ENCODE data around the gene DKC1.
"Not testable (repeated sequence)": the region's sequence is repeated elsewhere in the genome, so short reads cannot be mapped to it uniquely, and the experiment has no call there.

The DKC1 gene

DNA sequence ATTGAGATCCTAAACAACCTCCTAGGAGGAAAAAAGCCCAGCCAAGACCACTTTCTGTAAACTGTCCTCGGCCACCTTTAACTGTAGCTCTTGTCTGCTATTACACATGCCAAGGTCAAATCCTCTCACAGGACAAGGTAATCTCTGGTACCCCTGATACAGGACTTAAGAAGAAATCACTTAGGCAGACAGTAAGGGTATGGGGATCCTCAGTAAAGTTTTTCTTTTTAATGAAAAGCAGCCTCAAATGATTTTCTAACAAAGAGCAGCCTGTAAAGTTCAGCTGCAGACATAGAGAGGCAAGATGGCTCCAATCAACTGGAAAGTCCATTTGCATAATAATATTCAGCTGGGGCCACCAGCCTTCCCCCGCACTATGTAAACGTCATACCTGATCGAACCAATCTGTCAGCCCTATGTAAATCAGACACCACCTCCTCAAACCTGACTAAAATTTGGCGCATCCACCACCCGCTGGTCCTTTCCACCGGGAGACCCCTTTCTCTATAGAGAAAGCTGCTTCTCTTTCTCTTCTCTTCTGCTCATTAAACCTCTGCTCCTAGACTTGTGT, 57.2 kb downstream of the DKC1 start:
- DNase-seq (ENCODE audit: low read depth), result no peak

DNA sequence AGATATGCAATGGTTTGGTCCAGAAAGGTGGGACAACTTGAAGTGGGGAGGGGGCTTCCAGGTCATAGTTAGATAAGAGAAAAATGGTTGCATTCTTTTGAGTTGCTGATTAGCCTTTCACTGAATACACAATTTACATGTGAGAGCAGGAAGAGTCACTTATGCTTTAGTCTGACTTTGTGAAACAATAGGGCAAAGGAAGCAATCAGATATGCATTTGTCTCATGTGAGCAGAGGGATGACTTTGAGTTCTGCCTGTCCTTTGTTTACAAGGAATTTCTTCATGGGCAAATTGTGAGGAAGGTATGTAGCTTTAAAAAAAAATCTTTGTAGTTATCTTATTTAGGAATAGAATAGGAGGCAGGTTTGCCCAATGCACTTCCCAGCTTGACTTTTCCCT, 58.9 kb downstream of the DKC1 start:
- DNase-seq (ENCODE audit: low read depth), result no peak

DNA sequence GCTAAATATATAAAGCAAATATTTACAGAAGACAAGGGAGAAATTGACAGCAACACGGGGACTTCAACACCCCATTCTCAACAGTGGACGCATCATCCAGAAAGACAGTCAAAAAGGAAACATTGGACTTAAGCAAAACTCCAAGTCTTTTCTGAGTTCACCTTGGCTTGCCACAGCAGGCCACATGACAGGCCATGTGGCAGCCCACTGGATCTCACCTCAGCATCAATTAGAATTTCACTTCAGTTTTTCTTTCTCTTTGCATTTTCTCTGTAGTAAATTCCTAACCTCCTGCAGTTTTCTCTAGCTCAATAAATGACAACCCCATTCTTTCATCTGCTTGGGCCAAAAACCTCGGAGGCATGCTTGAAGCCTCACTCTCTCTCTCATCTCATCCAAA, 59.4 kb downstream of the DKC1 start:
- no peak for DNase-seq (ENCODE audit: low read depth)

DNA sequence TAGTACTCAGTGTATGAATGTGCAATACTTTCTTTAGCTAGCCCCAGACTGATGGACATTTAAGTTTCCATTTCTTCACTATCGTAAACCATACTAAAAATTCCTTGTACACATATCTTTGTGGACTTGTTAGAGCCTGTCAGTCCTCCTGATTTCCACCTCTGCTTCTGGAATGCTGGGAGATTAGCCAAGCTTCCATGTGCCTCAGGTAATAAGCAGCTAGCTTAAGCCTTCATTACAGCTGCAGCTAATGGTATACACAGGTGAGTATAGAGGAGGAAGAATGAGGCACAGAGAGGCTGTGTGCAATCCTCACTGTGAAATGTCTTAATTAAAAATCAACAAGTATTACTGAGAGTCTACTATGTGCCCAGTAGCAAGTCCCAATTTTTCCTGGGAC, 62.0 kb downstream of the DKC1 start:
- no peak for DNase-seq (ENCODE audit: low read depth)

DNA sequence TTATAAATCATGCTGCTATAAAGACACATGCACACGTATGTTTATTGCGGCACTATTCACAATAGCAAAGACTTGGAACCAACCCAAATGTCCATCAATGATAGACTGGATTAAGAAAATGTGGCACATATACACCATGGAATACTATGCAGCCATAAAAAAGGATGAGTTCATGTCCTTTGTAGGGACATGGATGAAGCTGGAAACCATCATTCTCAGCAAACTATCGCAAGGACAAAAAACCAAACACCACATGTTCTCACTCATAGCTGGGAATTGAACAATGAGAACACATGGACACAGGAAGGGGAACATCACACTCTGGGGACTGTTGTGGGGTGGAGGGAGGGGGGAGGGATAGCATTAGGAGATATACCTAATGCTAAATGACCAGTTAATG, 62.9 kb downstream of the DKC1 start:
- DNase-seq (ENCODE audit: low read depth), result not testable (repeated sequence)
